GM19468 (cell line): ENCODE measurements around the gene IP6K2.

Source experiments
- ATAC-seq: cut with Tn5 transposase; IDR thresholded peaks from one replicate; pipeline ENCODE4 v1.9.1; 2021; ENCODE audit warnings: mild to moderate bottlenecking, moderate library complexity, moderate number of reproducible peaks; ENCODE audit not compliant: unreplicated experiment; ENCODE audit errors: extremely low read depth

Gene IP6K2

DNA sequence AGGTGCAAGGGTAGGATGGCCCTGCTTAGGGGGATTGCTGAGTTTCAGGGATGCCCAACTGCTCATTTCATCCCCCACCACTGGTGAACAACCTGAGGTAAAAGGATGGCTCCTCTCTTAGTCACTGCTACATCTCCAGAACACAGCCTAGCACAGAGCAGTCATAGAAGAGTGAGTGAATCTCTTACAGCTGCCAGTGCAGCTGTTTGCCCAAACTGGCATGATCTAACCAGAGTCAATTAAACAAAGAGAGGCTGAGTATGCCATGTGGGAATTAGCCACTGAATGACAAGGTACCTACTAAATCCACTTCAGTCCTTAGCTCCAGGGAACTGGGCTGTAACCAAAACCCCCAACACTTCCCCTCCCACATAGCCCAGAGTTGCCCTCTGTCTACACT, 24.5 kb downstream of the IP6K2 start:
- no peak for ATAC-seq

DNA sequence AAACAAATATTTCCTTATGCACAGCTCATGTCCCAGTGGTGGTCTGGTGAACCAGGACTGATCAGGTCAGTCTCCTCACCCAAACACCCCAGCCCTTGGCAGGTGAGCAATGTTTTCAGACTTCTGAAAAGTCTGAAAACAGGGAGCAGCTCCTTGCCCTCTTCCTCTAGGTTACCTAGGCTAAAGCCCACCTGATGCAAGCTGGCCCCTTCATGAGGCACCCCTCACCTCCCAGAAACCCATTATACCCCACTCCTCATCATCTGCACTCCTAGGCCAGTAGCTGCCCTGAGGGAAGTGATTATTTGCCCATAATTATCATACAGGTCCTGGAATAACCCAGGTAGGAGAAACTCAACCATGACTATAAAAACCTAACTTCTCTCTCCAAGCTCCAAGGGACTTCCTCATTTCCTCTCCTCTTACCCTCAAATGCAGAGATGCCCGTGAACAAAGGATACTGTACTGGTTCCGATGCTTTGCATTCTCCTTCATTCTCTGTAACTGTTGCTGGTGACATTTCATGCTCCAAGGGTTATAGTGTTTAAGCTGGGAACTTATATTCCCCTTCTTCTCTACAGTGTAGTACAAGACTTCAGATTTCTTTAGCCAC, 26.1 kb downstream of the IP6K2 start:
- ATAC-seq = no peak

DNA sequence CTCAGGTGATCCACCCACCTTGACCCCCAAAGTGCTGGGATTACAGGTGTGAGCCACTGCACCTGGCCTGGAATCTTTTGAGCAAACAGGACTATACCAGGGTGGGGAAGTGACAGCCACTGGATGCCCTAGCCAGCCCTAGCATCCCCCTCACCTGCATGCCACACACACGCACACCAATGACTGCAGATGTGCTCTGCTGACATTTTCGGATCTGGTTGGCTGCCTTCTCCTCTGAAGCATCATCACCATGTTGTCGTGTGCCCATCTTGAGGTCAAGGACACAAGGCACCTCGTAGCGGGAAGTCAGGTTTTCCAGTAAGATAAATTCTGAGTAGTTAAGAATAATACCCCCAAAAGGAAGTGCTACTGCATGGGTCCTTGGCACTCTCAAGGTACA, 27.6 kb downstream of the IP6K2 start:
- ATAC-seq = no peak

DNA sequence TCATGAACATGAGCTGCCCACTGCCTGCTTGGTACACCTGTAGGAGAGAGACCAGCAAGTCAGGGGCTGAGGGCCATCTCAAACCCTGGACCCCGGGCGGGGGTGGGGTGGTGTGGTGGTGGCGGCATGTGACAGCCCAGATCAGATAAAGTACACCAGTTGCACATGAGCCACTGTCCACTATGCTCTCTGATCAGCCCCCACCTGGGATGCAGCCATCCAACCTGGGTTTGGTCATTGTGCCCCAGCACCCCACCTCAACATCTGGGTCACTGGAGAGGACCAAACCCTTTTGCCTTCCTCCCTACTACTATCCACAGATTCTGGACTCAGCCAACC, 28.3 kb downstream of the IP6K2 start:
- ATAC-seq = no peak

DNA sequence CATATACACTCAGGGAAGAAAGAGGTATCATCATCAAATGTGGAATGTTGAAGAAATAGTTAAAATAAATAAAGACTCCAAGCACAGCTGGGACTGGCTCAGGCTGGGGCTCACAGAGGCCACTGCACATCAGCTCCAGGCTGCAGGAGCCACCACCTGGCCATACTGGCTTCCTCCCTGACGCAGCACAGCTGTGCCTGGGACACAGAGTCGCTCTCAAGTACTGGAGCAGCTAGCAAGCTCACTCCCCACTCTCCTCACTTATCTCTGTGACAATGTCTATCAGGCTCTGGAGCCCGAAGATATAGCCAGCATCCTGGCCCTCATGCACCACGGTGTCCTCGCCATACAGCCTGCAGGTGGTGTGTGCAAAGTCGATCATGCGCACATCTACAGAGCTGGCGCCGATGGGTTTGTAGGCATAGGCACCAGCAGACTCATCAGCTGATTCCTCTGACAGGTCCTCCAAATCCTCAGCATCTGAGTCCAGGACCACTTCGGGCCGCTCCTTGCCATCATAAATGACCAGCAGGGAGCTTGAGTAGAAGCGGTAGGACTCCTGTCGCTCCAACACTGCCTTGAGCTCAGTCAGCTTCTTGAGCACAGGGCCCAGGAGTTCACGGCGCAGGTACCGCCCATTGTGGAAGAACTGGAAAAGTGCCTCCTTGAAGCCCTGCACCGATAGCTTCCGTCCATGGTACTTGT, 28.8 kb downstream of the IP6K2 start:
- no peak for ATAC-seq

DNA sequence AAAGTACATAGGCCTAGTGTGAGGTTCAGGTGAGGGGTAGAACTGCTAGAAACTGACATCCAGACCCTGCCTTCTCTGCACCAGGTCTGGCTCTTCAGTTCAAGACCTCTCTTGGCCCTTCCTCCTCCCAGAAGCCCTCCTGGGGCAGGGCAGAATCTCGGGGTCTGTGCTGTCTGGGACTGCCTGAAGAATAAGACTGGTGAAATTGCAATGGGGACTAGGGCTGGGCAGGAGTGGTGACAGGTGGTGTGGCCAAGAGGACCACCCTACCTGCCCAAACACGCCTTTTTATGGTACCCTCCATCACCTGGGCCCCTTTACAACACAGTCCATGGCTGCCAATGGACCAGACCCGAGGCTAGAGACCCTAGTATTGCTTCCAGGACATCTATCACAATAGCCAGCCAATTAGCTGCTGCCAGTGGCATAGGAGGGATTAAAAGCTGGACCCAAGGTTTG, 29.8 kb downstream of the IP6K2 start:
- ATAC-seq = no peak

DNA sequence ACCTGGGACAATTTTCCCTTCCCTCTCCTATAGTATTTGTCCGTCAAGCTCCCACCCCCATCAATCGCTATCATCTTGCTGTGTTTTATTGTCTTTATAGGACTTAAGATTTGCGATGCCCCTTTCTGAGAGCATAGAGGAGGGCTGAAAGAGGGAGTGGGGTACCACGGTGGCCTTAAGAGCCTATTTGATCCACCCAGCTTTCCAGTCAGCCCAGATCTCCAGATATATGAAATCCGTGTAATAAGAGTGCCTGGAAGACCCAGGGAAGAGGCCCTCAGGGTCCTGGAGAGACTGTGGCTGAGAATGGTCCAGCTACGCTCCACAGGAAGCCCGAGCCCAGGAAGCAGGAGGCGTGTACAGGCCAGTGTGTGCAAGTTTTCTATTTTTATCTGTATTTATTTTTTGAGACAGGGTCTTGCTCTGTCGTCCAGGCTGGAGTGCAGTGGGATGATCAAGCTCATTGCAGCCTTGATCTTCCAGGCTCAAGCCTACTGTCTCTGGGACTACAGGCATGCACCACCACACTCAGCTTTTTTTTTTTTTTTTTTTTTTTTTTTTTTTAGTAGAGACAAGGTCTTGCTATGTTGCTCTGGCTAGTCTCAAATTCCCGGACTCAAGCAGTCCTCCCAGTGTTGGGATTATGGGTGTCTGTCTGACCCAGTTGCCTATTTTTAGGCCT, 30.3 kb downstream of the IP6K2 start:
- no peak for ATAC-seq

DNA sequence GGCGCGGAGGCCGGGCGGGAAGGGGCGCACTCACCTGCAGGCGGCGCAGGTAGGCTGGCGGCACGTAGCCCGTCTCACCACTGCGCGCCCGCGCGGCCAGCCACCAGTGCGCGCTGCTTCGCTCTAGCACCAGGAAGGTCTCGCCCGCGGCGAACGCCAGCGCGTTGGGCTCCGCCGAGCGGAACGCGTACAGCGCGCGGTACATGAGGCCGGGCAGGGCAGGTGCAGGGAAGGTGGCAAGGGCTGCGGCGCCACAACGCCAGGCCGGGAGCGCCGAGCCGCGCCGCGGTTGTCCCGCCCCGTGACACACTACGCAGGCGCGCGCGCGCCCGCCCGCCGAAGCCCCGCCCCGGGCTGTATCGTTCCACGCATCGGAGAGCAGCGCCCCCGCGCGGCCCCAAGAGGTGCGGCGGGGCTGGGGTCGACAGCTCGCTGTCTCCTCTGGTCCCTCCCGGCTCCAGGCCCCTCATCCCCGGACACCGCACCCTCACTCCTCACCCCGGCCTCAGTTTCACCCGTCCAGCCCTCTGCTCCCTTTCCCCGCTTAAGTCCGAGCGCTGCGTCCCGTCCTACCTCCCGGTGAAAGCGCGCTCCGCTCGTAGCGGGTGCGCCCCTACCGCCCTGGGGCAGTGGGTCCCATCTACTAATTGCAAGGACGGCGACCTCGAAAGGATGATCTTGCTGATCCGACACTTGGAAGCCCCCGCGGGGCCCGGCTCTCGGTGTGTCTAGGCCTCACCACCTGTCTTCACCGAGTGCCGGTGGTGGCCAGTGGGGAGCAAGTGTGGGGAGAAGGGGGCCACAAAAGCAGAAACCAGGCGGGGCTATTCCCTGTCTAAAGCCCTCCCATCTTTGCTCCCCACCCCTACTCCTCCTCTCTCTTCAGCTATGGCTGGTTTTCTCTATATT, 31.2 kb downstream of the IP6K2 start, which contains the start of gene NCKIPSD:
NCKIPSD (minus strand) TSS at position 313 of the 909 bp plus-strand sequence; CDS start at position 205, 108 bp downstream.
- ATAC-seq = peak; percentile 50

DNA sequence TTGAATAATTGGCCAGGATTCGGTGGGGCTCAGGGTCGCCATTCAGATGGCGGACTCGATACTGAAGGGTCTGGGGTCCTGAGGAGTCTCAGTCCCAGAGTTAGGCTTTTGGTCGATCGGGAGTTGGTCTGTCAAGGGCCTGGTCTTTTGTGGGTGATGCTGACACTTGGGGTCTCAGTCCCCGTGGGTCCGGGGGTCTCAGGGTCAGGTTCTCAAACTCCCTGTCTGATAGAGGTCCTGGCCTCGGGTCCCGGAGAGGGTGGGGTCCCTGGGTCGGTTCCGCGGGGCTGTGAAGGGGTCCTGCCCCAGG, 31.8 kb downstream of the IP6K2 start:
- ATAC-seq = no peak

DNA sequence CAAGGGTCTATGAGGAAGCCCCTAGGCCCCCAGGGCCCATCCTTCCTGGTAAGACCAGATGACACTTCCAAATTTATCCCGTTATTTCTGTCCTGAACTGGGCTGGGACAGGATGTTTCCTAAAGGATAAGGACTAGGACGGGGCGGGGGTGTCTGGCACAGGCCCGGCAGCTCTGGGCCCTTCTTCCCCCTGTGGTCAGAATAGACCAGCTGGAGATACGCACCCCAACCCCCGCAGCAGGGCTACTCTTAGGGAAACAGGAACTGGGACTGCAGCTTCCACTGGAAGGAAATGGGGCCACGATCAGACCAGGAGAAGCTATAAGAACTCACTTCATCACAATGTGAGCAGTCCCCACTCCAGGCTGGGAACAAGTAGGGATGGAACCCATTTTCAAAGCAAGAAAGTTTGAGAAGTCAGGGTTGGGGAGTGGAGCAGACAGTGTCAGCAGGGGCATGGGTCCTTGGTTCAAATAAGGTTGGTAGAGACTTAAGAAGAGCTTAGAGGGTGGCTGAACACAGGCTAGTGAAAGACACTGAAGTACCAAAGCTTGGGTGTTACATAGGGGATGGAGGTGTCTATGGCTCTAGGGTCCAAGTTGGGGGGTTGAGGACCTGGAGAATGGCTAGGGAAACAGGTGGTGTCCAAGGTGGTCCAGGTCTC, 32.4 kb downstream of the IP6K2 start:
- no peak for ATAC-seq

DNA sequence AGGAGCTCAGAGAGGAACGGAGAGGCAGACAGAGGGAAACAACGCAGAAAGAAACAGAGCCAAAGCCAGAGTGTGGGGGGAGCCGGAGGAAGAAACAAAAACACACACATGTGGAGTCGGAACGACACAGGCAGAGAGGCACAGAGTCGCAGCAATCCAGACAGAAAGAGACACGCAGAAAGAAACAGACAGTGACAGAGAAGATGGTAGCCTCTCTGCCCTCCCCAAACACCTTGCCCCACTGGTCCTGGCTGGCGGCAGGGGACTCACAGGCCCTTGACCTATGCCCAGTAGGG, 33.0 kb downstream of the IP6K2 start:
- ATAC-seq = no peak

DNA sequence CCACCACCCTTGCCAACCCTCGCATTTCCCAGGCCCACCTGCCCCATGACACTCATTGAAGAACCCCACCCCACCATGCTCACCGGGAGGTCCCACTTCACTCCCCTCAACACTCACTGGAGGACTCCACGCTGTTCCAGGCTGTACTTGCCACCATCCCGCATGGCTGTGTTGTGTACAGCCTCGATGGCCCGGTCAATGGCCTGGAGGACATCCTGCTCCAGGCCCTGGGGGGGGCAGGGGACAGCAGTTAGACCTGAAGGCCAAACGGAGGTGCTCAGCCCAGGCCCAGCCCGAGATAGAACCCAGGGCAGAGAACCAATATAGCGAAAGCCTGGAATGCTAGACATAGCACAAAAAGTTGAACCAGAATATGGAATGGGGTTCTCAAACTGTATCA, 34.2 kb downstream of the IP6K2 start:
- ATAC-seq = no peak

DNA sequence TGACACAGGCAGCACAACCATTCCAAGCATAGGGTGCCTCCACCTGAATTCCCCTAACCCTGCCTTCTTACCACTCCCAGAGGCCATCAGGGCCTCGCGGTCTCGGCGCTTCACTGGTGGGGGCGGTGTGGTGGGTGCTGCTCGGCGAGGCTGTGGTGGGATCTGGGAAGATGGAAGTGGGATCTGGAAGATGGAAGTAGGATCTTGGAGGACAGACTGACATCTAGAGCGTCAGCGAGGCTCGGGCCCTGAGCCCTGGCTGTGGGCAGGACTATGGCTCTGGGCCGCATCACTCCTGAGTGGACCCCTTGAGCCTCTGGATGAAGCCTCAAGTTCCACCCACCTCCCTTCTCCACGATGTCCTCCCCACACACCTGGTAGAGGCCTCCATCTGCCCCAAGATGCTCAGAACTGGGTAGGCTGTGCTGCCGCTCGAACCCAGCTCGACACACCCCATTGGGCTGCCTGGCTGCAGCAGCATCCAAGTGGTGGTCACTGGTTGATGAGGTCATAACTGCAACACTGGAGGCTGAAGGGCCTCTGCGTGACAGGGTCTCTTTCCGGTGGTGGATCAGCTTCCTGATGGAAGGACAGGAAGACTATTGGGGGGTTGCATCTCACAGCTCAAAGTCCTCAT, 34.9 kb downstream of the IP6K2 start:
- ATAC-seq = no peak

DNA sequence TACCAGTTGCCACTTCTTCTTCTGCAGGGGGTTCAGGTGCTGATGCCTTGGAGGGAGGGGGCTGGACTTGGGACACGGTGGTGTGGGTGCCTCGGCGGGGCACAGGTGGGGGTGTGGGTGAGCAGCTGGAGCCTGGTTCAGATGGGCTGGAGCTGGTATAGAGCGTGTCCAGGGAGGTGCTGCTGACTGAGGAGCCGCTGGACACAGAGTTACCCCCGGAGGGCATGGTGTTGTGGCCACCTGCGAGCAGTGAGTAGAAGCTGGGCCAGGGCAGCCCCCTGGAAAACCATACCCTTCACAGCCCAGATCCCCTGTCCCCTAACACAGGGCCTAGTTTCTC, 35.5 kb downstream of the IP6K2 start:
- no peak for ATAC-seq

DNA sequence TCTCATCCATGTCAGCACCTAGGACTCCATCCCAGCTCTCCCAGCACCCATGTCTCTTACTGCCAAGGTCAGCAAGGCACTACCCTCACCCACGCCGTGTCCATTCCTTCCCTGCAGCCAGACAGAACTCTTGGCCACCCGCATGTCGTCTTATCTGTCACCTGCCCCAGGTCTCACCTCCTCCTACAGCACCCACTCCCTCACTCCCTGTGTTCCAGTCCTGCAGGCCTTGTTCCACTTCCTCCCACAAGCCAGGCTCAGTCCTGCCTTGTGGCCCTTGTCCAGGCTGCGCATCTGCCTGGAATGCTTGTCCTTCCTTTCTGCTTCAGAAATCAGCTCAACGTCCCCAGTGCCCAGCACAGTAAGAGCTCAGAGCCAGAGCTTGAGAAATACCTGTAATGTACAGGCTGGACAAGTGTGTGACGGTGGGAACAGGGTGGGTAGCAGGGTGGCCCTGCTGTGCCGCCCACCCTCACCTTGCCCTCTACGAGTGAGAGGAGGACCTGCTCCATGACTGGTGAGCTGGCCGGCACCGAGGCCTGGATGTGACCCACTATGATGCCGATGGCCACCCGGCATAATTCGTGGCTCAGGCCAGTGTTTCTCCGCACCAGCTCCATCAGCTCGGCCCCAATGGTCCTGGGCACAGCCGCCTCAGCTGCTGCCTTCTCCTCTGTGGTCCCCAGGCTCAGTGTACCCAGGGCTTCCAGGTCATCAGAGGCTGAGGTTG, 36.0 kb downstream of the IP6K2 start:
- ATAC-seq = no peak

DNA sequence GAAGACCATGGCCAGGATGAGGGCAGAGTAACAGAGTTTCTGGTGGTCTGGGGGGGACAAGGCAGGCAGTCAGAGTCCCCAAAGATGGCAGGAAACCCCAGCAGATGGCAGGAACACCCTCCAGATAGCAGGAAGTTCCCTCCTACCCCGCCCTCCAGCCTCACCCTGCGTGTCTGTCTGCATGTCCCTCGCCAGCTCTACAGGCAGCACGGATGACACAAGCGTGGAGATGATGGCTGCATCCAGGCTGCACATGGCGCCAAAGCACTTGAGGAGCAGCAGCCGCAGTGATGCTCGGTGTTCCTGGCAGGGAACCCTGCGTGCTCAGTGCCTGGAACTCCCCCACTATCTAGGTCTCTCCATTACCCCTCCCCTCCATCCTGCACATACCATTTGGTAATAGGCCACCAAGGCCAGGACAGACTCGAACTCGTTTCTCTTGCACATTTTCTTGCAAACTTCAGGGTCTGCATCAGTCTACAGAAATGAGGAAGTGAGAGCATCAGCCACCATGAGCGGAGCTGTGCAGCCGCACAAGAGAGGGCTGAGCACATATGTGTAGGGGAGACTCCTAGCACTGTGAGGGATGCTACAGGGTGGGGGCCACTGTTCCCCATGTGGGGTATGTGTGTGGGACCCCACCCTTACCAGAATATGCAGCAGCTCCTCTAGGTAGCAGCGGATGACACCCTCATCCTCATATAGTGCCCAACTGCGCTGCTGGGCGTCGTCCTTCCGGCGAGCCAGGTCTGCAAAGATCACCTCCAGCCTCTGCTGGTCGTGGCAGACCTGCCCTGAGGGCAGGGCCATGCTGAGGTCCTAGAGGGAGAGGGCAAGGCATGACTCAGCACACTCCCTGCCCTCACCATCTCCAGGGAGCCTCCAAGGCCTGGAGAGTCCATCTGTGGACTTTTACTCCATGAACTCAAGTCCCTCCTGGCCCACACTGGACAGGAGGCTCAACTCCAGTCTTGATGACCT, 37.3 kb downstream of the IP6K2 start:
- ATAC-seq = no peak

DNA sequence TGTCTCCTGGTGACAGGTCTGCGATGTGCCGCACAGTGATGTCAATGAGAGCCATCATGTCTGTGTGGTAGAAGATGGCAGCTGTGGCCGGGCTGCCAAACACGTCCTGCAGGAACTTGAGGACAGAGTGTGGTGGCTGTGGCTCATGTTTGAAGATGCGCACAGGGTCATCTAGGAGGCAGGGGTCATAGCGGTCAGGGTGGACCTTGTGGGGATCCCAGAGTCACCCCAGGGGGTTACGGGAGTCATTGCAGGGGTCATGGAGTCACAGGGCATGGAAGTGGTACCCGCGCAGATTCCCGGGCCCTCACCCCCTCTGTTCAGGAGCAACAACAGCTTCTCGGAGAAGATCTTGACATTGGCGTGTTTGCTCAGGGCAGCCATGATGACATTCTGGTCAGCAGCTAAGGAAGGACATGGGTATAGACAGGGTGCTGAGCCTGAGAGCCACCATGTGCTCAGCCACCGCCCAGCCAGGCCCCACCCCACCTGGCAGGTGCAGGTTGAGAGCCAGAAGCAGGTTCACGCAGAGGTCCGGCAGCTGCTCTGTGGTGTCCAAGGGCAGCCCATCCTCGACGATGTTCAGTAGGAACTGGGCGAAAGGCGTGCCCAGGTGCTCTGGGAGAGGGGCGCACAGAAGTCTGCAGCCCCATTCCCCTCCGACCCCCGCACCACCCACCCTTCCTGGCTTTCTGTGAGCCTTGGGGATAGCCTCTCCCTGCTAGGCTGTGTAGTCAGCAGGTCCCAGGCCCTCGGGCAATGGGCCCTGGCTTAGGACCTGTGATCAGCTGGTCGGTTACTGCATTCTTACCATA, 38.2 kb downstream of the IP6K2 start:
- no peak for ATAC-seq
